Activated T-cell treated with anti-CD3 and anti-CD28 coated beads for 1 hour (primary cell): ENCODE measurements around the gene POC5.

Experiments used
- DNase-seq: peaks from one replicate; pipeline ENCODE4 v3.0.0-alpha.2; 2020; ENCODE audit warnings: low read depth

POC5 gene

GRCh38 chr5:75659791-75660450 lies 57.3 kb downstream of the POC5 start:
- DNase-seq, result no peak

- DNase-seq, result no peak
These were observed 60.8 kb downstream of the POC5 start for GRCh38 chr5:75656311-75657003.

- DNase-seq, result no peak
These were observed 62.4 kb downstream of the POC5 start for GRCh38 chr5:75654693-75655295.

- no peak for DNase-seq
These were observed 63.7 kb downstream of the POC5 start for GRCh38 chr5:75653521-75653920.

- no peak for DNase-seq
These were observed 65.5 kb downstream of the POC5 start for GRCh38 chr5:75651575-75652238.

GRCh38 chr5:75648712-75649111 lies 68.5 kb downstream of the POC5 start:
- DNase-seq, result no peak

GRCh38 chr5:75640826-75641225 lies 76.4 kb downstream of the POC5 start:
- DNase-seq, result no peak

- DNase-seq, result no peak
These were observed 76.8 kb downstream of the POC5 start for GRCh38 chr5:75640395-75640794.

- no peak for DNase-seq
These were observed 77.5 kb downstream of the POC5 start for GRCh38 chr5:75639535-75640311.

- no peak for DNase-seq
These were observed 79.3 kb downstream of the POC5 start for GRCh38 chr5:75637949-75638348.

- DNase-seq, result no peak
These were observed 84.9 kb downstream of the POC5 start for GRCh38 chr5:75632321-75632720.

GRCh38 chr5:75630875-75631274 lies 86.4 kb downstream of the POC5 start:
- no peak for DNase-seq

GRCh38 chr5:75627801-75628200 lies 89.4 kb downstream of the POC5 start:
- DNase-seq, result no peak

GRCh38 chr5:75626959-75627358 lies 90.3 kb downstream of the POC5 start:
- DNase-seq, result no peak
